ENCODE measurements around the gene ARPC5L. TPM values are rescaled to one million over a fixed set of nuclear protein-coding genes. Genes with fewer than 3 reads are reported as not detected.

ARPC5L gene
- total and polyA plus RNA-seq, 2 donors from 2014 or later, result 31.7 to 52.7 TPM

GRCh38 chr9:124869986-124870560 is 8.1 kb downstream of the ARPC5L start:
- intact Hi-C loops (cut with DNase I), result no loop called here
- no peaks in the 10 kb centered on the region for H3K27me3 ChIP-seq (ENCODE audit: control insufficient read depth, insufficient read depth, low read length)
- peak overlapping the region; percentile 65 to 94 (median 72) for H3K4me3 ChIP-seq (ENCODE audit: low read length in 3 of 3)
- peaks cover 0 to 19% (median 4%) of the 10 kb centered on the region in 3 donors for H3K36me3 ChIP-seq (ENCODE audit: control insufficient read depth in 2 of 3, insufficient read depth in 3 of 3, low read length in 3 of 3)
- FAIRE-seq, result no peak
- peak in 4 of 5 donors; percentile 48 to 87 (median 59) for DNase-seq
- H3K9ac ChIP-seq (ENCODE audit: low read length in 3 of 3), result peak overlapping the region; percentile 61 to 84 (median 68)
- no peak for TF ChIP-seq CTCF (IDR thresholded peaks at IDR 0.05; ENCODE audit: borderline replicate concordance, extremely low read depth, insufficient read depth)
- peaks cover 5 to 21% (median 19%) of the 10 kb centered on the region in 3 donors for H3K4me1 ChIP-seq (ENCODE audit: control insufficient read depth in 2 of 3, insufficient read depth in 2 of 3, low read depth in 1 of 3, low read length in 3 of 3)
- H3K9me3 ChIP-seq (ENCODE audit: control insufficient read depth in 2 of 3, insufficient read depth in 1 of 3, low read length in 3 of 3), result no peaks in the 10 kb centered on the region
- peak overlapping the region; percentile 29 to 91 for H3K27ac ChIP-seq (ENCODE audit: low read depth in 2 of 2, low read length in 2 of 2)

GRCh38 chr9:124870723-124871122 is 8.8 kb downstream of the ARPC5L start:
- Histone ChIP-seq H3K27me3 (ENCODE audit: control insufficient read depth, insufficient read depth, low read length) (no peaks in the 10 kb centered on the region), H3K4me1 (ENCODE audit: control insufficient read depth in 2 of 3, insufficient read depth in 2 of 3, low read depth in 1 of 3, low read length in 3 of 3) (peaks cover 5 to 21% (median 19%) of the 10 kb centered on the region in 3 donors), H3K27ac (ENCODE audit: low read depth in 2 of 2, low read length in 2 of 2) (peak overlapping the region; percentile 29 to 91), H3K9me3 (ENCODE audit: control insufficient read depth in 2 of 3, insufficient read depth in 1 of 3, low read length in 3 of 3) (no peaks in the 10 kb centered on the region), H3K9ac (ENCODE audit: low read length in 3 of 3) (peak overlapping the region; percentile 26 to 61 (median 35)), H3K36me3 (ENCODE audit: control insufficient read depth in 2 of 3, insufficient read depth in 3 of 3, low read length in 3 of 3) (peaks cover 0 to 26% (median 11%) of the 10 kb centered on the region in 3 donors), H3K4me3 (ENCODE audit: low read length in 3 of 3) (peak overlapping the region; percentile 65 to 94 (median 72))
- DNase-seq (no peak), FAIRE-seq (no peak)
- intact Hi-C loops (cut with DNase I), result no loop called here
- TF ChIP-seq CTCF (IDR thresholded peaks at IDR 0.05; ENCODE audit: borderline replicate concordance, extremely low read depth, insufficient read depth), result no peak

GRCh38 chr9:124871156-124871561 is 9.2 kb downstream of the ARPC5L start:
- TF ChIP-seq CTCF (IDR thresholded peaks at IDR 0.05; ENCODE audit: borderline replicate concordance, extremely low read depth, insufficient read depth), result no peak
- DNase-seq, result no peak
- FAIRE-seq, result no peak
- peak overlapping the region in 1 of 3 donors; percentile 61 for H3K9ac ChIP-seq (ENCODE audit: low read length in 3 of 3)
- H3K9me3 ChIP-seq (ENCODE audit: control insufficient read depth in 2 of 3, insufficient read depth in 1 of 3, low read length in 3 of 3), result no peaks in the 10 kb centered on the region
- H3K36me3 ChIP-seq (ENCODE audit: control insufficient read depth in 2 of 3, insufficient read depth in 3 of 3, low read length in 3 of 3), result peaks cover 0 to 28% (median 12%) of the 10 kb centered on the region in 3 donors
- intact Hi-C loops (cut with DNase I), result no loop called here
- H3K27me3 ChIP-seq (ENCODE audit: control insufficient read depth, insufficient read depth, low read length), result no peaks in the 10 kb centered on the region
- peak overlapping the region in 1 of 3 donors; percentile 94 for H3K4me3 ChIP-seq (ENCODE audit: low read length in 3 of 3)
- H3K27ac ChIP-seq (ENCODE audit: low read depth in 2 of 2, low read length in 2 of 2), result peak overlapping the region in 1 of 2 donors; percentile 91
- peaks cover 5 to 21% (median 19%) of the 10 kb centered on the region in 3 donors for H3K4me1 ChIP-seq (ENCODE audit: control insufficient read depth in 2 of 3, insufficient read depth in 2 of 3, low read depth in 1 of 3, low read length in 3 of 3)
